Measurements from ENCODE around the gene BMP2K.

GRCh38 chr4:78926826-78927225 is 150.7 kb downstream of the BMP2K start:
- TF ChIP-seq CTCF (conservative IDR thresholded peaks at IDR 0.05 in 1 of 2, IDR thresholded peaks at IDR 0.05 in 1 of 2; ENCODE audit: extremely low read depth in 1 of 2, insufficient read depth in 1 of 2, low read depth in 1 of 2, low read length in 2 of 2), result no peak
- no peak for TF ChIP-seq EZH2 (IDR thresholded peaks at IDR 0.05; ENCODE audit: borderline replicate concordance, low read length)
